Anterior cingulate cortex (tissue), 58 donors: Measurements from ENCODE around the gene ANKRD33B.
"Not testable (repeated sequence)": the region's sequence is repeated elsewhere in the genome, so short reads cannot be mapped to it uniquely, and the experiment has no call there.

ENCODE experiments used
- DNase-seq, 58 donors: peaks; one replicate each; lab custom pipeline; 2025; lab: John Stamatoyannopoulos, UW

The ANKRD33B gene

GRCh38 chr5:10590226-10590999 is 26.5 kb downstream of the ANKRD33B start:
- no peak for DNase-seq

GRCh38 chr5:10591159-10591558 is 27.3 kb downstream of the ANKRD33B start:
- DNase-seq, result no peak

- no peak for DNase-seq
Observed at GRCh38 chr5:10591966-10592365, 28.1 kb downstream of the ANKRD33B start.

- no peak for DNase-seq
Observed at GRCh38 chr5:10592601-10593000, 28.7 kb downstream of the ANKRD33B start.

GRCh38 chr5:10593531-10594181 is 29.8 kb downstream of the ANKRD33B start:
- DNase-seq, result no peak

- DNase-seq, result peak in 1 of 58 donors; percentile 16
Observed at GRCh38 chr5:10594591-10595210, 30.8 kb downstream of the ANKRD33B start.

- DNase-seq, result no peak
Observed at GRCh38 chr5:10595293-10595671, 31.4 kb downstream of the ANKRD33B start.

- DNase-seq, result no peak
Observed at GRCh38 chr5:10595672-10596309, 31.9 kb downstream of the ANKRD33B start.

GRCh38 chr5:10596310-10596703 is 32.4 kb downstream of the ANKRD33B start:
- DNase-seq, result no peak

GRCh38 chr5:10596886-10597451 is 33.1 kb downstream of the ANKRD33B start:
- no peak for DNase-seq

- no peak for DNase-seq
Observed at GRCh38 chr5:10599113-10599512, 35.2 kb downstream of the ANKRD33B start.

- DNase-seq, result no peak
Observed at GRCh38 chr5:10599862-10600284, 36.0 kb downstream of the ANKRD33B start.

GRCh38 chr5:10600626-10601245 is 36.9 kb downstream of the ANKRD33B start:
- DNase-seq, result peak in 2 of 58 donors; percentile 34 to 46

- DNase-seq, result peak; percentile 44 to 94 (median 85)
Observed at GRCh38 chr5:10601246-10602030, 37.6 kb downstream of the ANKRD33B start.

- DNase-seq, result peak in 44 of 58 donors; percentile 9 to 73 (median 46)
Observed at GRCh38 chr5:10602031-10602806, 38.3 kb downstream of the ANKRD33B start.

GRCh38 chr5:10604975-10605374 is 41.1 kb downstream of the ANKRD33B start:
- no peak for DNase-seq

- DNase-seq, result not testable (repeated sequence)
Observed at GRCh38 chr5:10606632-10607022, 42.8 kb downstream of the ANKRD33B start.

GRCh38 chr5:10607023-10607665 is 43.3 kb downstream of the ANKRD33B start:
- no peak for DNase-seq
